Measurements from ENCODE around the gene IL25.
A peak's percentile ranks its signal among the peaks of the same experiment; 100 is the strongest.
"Not testable (repeated sequence)": the region's sequence is repeated elsewhere in the genome, so short reads cannot be mapped to it uniquely, and the experiment has no call there.

The IL25 gene

DNA sequence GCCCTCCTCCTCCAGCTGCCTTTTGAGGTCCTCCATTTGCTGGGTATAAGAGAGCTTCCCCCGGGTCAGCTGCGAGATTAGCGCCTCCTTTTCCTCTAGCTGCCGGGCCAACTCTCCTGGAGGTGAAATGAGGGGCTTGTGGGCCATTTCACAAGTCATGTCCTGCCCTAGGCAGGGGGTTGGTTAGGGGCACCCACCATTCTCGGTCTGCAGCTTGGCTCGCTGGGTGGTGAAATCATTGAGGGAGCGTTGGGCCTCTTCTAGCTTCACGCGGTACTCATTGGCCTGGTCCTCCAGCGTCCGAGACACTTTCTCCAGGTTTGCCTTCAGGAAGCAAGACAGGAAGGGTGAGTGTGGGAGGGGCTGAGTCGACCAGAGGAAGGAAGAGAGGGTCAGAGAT is 16.8 kb downstream of the IL25 start:
- no peak for DNase-seq (ENCODE audit: low read depth)

DNA sequence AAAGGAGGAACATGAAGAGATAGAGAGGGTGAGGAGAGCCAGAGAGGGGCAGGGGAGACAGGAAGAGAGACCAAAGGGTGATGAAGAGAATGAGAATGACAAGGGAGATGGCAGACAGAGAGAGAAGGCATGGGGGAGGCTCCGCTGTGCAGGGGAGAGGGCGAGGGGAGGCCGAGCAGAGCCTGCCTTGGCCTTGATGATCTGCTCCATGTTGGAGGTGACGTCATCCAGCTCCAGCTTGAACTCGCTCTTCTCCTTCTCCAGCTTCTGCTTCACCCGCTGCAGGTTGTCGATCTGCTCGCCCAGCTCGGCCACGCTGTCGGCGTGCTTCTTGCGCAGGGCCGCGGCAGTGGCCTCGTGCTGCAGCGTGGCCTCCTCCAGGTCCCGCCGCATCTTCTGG is 17.3 kb downstream of the IL25 start:
- not testable (repeated sequence) for DNase-seq (ENCODE audit: low read depth)

DNA sequence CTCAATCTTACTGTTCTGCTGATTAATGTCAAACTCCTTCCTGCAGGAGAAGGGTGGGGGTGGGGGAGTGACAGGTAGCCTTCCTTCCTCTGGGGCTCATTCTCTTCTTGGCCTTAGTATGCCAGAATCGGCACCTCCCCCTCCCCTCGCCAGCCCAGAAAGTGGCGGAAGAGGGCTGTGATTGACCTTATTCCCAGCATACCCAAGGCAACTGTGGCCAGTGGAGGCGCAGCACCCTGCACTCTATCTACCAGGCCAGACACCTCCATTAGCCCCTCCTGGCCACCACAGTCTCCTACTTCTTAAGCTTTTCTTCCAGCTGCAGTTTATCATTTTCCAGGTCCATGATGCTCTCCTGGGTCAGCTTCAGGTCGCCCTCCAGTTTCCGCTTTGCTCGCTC is 20.0 kb downstream of the IL25 start:
- no peak for DNase-seq (ENCODE audit: low read depth)

DNA sequence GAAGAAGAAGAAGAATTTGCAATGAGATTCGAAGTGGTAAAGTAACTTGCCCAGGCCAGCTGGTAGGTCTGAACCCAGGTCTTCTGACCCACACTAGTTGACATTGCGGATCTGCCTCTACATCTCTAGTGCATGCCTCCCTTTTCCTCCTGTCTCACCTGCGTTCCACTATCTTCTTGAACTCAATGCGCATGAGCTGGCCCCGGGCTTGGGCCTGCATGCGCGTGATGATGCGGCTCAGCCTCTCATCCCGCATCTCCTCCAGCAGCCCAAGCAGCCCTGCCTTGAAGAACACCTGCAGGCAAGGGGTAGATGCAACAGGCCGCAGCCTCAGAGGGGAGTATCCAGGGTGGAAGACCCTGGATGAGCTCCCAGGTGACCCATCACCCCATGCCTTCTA is 23.5 kb downstream of the IL25 start:
- no peak for DNase-seq (ENCODE audit: low read depth)

DNA sequence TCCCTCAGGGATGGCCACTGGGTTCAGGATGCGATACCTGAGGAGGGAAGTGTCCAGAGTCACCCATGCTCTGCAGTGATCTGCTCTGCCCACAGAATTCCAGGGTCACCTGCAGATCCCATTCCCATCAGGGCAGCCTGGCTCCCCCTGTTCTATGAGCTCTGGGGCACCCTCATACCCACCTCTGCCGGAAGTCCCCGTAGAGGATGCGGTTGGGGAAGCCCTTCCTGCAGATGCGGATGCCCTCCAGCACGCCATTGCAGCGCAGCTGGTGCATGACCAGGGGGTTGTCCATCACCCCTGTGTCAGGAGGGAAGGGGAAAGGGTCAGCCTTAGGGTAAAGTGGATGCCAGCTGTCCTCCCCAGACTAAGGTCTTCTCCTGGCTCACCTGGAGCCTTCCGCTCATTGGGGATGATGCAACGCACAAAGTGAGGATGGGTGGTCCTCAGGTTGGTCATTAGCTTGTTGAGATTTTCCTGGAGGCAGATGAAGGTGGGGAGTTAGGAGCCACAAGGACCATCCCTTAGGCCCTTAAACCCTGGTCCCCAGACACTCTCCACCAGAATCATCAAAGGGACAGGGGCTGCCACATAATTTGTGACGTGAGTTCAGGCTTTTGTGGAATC is 24.3 kb downstream of the IL25 start:
- no peak for DNase-seq (ENCODE audit: low read depth)

DNA sequence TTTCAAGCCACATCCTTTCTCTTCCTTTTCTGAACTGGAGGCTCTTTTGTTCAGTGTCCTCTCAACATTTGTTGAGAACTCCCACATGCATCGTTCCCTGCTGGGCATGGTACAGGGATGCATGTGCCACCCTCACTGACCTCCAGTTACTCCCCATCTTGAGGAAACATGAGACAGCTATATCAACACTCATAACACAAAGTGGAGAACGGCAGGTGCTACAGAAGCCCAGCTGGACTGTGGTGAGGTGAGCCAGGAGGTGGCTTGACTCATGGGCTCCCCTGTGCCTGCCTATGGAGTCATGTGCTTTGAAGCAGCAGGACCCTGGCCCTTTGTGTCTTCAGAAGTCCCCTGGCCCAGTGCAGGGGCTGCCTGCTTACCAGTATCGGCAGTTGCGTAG is 25.7 kb downstream of the IL25 start:
- DNase-seq (ENCODE audit: low read depth) = no peak

DNA sequence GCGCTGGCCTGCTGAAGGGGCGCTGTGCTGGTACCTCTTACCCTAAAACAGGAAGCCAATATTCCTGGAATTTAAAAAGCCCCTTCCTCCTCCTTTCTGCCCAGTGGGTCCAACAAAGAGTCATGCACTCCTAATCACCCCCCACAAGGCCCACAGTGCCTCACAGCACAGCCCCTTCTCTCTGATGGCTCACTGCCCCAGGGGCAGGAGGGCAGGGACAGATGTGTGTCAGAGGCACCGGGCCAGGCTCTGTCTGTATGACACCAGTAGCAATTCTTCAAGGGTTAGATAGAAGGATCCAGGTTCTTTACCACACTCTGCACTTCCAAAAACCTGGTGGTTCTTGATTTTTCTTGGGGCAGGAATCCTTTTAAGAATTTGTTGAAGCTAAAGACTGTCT is 26.5 kb downstream of the IL25 start:
- DNase-seq (ENCODE audit: low read depth) = no peak

DNA sequence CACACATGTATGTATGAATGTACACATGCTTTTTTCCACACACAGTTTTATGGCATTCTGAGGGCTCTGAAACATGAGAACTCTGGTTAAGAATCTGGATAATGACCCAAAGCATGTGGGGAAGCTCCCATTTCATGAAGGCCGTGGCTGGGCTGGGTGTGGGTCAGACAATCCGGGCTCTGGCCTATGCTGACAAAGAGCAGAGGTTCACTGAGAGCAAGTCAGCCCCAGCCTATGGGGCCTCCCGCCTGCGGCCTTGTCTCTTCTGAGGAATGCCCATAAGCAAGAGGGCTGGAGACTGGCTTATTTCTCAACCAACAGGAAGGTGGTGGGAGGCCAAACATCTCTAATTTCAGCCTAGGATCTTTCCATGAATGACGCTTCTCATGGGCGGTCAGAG is 27.0 kb downstream of the IL25 start:
- DNase-seq (ENCODE audit: low read depth) = peak; percentile 47

DNA sequence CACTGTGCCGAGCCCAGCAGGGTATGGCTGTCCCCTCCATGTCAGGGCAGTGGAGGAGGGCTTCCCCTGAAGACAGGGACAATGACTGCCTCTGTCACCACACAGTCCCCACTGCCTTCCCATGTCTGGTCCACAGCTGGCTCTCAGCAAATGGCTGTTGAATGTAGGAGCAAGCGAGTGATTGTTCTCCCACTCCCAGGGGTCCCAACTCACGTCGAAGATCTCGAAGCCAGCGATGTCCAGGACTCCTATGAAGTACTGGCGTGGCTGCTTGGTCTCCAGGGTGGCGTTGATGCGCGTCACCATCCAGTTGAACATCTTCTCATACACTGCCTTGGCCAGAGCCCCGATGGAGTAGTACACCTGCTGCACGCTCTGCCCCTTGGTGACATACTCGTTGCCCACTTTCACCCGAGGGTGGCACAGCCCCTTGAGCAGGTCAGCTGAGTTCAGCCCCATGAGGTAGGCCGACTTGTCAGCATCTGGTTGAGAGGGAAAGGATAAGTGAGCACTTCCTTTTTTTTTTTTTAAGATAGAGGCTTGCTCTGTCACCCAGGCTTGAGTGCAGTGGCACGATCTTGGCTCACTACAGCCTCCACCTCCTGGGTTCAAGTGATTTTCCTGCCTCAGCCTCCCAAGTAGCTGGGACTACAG is 28.0 kb downstream of the IL25 start:
- DNase-seq (ENCODE audit: low read depth) = not testable (repeated sequence)

DNA sequence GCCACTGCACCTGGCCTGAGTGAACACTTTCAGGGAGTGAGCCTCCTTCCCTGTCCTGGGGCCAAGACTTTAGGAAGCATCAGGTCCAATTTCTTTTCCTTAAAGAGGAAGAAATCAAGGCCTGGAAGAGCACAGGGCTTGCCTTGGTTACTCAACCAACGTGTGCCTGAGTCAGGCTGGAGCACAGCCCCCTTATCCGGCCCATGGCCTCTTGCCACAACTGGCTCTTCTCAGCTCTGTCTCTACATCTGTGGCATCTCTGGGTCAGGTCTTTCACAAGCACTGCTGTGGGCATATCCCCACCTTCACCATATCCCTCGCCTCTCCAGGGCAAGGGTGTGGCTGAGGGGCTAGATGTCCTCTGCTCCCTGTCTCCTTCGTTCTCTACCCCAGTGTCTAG is 28.7 kb downstream of the IL25 start:
- peak; percentile 23 for DNase-seq (ENCODE audit: low read depth)

DNA sequence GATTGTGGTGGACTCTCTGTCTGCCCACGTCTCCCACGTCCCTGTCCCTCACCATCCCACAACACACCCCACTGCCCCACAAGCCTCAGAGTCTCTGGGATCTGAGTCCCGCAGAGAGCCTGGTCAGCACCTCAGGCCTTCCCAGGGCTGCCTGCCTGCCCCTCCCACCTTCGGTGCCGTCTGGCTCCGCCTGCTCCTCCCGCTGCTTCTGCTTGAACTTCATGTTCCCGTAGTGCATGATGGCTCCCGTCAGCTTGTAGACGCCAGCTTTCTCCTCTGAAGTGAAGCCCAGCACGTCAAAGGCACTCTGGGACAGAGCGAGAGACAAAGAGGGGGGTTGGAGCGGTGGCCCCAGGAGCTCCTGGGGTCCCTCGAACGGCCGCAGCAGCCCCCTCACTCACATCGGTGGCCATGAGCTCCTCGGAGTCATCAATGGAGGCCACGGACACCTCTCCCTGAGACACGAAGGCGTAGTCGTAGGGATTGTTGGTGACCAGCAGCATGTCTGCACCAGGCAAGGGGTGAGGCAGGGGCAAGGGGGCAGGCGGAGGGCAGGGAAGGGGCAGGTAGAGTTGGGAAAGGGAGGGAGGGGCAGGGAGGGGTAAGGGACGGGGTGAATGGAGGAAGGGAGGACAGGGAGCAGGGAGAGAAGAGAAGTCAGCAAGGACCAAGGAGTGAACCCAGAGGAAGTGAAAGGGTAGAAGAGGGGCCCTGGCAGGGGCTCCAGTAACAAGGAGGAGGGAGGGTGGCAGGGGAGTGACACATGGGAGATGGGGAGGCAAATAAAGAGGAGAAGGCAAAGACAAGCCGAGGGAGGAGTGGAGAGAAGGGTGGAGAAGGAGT is 29.9 kb downstream of the IL25 start:
- DNase-seq (ENCODE audit: low read depth) = no peak

DNA sequence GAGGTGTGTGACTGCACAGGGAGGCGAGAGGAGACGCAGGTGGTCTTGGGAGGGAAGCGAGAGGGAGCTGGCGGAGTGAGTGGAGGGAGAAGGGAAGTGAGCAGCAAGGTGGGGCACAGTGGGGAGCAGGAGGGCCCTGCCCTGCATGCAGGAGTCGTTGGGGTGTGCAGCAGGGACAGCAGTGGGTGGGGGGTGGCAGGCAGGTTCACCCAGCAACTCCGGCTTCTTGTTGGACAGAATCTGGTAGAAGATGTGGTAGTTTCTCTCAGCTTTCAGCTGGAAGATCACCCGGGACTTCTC is 30.5 kb downstream of the IL25 start:
- no peak for DNase-seq (ENCODE audit: low read depth)

DNA sequence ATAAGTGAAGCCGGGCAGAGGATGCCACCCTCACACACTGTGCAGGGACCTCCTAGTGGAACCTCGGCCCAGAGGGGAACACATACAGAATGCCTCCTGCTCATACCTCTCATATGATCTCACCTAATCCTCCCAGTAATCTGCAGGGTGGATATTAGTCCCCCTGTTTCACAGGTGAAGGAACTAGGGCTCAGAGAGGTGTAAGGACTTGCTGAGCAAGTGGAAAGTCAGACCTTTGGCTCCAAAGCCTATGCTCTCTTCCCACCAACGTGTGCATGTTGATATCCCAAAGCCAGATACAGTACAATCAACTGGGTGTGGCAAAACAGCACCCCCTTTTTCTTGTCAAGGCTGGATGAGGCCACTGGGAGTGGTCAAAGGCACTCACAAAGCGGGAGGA is 31.3 kb downstream of the IL25 start:
- no peak for DNase-seq (ENCODE audit: low read depth)

DNA sequence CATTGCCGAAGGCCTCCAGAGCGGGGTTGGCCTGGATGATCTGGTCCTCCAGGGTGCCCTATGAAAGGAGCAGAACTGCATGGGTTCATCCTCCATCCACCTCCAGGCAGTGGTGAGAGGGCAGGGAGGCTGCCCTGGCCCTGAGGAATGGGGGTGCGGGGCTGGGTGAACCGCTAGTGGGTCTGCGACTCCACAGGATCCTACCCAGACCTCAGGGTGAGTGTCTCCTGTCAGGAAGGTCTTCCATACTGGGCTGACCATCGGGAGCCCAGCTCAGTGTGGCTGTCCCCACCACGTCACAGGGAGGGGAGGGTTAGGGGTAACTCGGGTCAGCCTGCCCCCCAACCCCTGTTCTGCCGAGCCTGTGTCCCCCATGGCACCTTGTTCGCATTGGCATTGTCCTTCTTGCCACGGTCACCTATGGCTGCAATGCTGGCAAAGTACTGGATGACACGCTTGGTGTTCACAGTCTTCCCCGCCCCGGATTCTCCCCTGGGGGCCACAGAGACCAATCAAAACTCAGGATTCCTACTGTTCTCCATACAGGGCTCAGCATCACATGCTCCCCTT is 31.8 kb downstream of the IL25 start:
- DNase-seq (ENCODE audit: low read depth) = no peak

DNA sequence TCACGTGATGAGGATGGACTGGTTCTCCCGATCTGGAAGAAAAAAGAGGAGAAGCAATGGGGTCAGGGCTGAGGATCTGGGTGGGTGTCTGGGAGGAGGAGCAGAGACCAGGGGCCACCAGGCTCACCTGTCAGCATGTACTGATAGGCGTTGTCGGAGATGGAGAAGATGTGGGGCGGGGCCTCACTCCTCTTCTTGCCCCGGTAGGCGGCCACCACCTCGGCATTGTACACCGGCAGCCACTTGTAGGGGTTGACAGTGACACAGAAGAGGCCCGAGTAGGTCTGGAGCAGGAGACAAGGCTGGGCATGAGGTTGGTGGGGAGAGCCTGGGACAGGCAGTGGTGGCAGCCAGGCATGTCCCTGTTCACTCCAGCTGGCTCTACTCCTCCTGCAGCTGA is 32.5 kb downstream of the IL25 start:
- DNase-seq (ENCODE audit: low read depth) = no peak

DNA sequence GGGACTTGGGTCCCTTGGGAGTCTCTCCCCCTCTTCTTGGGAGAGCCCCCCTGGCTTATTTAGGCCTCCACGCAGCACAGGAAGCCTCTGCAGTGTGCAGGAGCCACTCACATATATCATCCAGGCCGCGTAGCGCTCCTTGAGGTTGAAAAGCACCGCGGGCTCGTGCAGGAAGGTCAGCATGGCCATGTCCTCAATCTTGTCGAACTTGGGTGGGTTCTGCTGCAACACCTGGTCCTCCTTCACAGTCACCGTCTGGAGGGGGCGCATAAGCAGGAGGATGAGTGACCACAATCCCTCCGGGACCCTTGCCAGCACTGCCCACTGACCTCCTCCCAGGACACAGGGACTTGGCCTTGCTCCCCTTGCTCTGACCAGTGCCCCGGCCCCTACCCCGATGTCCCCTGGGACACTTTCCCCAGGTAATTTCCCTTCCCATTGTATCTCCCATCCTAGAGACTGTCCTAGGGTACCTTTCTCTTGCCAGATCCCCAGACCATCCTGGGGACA is 33.0 kb downstream of the IL25 start:
- DNase-seq (ENCODE audit: low read depth) = no peak

DNA sequence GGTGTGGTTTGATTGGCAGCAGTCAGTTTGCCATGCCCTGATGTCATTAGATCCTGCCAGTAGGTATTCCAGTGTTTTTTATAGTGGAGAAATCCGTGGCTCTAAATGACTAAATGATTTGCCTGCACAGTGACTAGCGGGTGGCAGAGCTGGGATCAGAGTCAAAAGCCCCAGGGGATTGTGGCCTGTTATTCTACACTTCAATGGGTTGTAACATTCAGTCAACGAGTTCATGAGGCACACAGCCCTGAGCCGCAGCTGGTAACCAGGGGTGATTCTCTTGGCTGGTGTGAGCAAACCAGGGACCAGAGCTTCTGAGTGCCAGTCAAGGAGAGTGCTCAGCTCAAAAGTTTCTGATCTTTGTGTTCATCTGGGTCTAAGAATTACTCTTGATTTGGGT is 33.6 kb downstream of the IL25 start:
- no peak for DNase-seq (ENCODE audit: low read depth)

DNA sequence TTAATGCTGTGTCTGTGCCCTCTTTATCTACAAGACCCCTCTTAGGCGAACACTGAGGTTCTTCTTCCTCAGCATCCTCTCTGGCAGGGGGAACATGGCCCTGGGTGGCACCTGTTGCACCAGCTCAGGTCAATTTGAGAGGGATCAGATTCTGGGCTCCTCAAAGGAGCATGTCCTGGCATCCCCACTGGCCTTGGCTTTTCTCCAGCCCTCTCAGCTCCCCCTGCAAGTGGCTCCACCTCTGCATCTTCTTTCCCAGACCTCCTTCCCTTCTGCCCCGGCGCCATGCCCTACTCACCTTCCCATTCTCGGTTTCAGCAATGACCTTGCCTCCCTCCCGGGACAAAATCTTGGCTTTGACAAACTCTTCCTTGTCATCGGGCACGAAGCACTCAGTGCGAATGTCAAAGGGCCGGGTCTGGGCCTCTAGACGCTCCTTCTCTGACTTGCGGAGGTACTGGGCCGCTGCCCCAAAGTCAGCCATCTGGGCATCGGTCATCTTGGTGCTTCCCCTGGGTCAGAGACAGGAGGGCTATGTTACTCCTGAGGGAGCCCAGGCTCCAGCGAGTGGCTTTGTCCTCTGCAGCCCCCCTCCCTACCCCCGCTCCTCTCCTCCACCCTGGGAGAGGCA is 34.2 kb downstream of the IL25 start:
- no peak for DNase-seq (ENCODE audit: low read depth)

DNA sequence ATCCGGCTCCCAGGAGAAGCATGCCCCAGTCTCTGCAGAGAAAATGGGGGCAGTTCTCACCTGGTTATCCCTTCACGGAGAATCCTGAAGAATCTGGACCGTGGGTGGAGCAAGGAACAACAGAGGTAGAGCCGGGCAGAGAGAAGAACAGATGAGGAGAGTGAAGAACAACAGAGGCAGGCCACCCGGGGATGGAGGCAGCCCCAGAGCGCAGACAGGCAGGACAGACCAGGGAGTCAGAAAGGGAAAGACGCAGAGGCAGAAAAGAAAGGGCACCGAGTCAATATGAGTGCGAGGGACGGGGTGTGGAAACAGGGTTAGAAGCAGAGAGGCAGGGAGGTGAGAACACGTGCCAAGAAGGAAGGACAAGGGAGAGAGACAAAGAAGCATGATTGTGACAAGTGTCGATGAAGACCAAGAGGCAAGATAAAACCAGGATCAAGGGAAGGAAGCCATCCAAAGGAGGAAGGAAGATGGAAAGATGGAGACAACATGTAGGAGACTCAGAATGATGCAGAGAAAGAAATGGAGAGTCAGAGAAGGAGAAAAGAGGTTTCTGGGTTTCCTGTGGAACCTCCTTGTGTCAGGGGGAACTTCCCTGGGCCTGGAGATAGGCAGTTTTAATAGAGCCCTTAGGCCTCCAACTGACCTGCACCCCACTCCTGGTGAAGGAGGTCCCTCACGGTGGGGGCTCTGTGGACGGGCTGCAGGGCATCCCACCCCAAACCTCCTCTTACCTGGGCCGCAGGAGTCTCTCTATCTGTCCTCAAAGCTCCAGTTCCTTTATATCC is 35.1 kb downstream of the IL25 start, which contains the start of gene MYH6:
Gene MYH6 (minus strand): TSS at position 758 of the 791 bp plus-strand sequence. CDS start 1,050 bp downstream, outside the sequence.
- DNase-seq (ENCODE audit: low read depth) = no peak

DNA sequence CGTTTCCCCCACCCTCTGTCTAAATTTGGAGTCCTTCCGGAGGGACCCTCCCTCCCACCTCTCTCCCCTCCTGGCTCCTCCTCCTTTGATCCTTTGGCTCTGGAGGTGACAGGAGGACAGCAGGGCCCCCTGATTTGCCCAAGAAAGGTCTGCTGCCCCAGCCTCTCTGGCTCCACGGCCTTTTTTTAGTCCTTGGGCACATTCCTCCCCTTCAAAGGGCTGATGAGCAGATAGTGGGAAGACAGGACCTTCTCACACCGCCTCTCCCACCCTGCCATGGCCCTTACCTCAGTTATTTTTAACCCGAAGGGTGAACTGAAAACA is 35.7 kb downstream of the IL25 start:
- DNase-seq (ENCODE audit: low read depth) = no peak

DNA sequence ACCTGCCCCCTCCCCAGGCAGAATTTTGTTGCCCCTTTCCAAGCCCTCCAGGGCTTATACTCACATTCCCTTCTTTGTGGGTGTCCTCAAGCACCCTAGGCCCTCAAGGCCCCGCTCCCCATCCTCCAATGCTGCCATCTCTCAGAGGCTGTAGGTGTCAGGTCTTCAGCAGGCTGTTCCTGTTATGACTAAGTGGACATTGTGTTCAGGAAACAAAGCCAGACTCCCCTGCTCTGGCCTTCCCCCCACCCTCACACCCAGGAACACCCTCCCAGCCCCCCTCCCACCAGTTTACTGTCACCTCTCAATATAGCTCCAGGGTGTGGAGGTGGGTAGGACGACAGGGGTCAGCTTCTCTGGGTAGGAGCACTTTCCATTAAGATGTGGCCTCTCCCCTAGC is 36.9 kb downstream of the IL25 start:
- DNase-seq (ENCODE audit: low read depth) = no peak
